KMS-11 (cell line): ENCODE measurements around the gene GJB5.

Experiments
- H2AFZ ChIP-seq: fragments of 200-600 bp; sonication (generic); 2 replicates; pipeline ENCODE4 v1.6.1; 2016; ENCODE audit warnings: antibody characterized with exemption, mixed run types, low read depth
- H3K27ac ChIP-seq: fragments of 200-600 bp; sonication (generic); 2 replicates; pipeline ENCODE4 v1.6.1; 2016; ENCODE audit warnings: mild to moderate bottlenecking, mixed run types
- H3K27me3 ChIP-seq: fragments of 200-600 bp; sonication (generic); 2 replicates; pipeline ENCODE4 v1.6.1; 2017; ENCODE audit warnings: mild to moderate bottlenecking, low read depth, mixed run types, moderate library complexity; ENCODE audit not compliant: insufficient read depth
- H3K36me3 ChIP-seq: fragments of 200-600 bp; sonication (generic); 2 replicates; pipeline ENCODE4 v1.6.1; 2017; ENCODE audit warnings: mild to moderate bottlenecking, mixed run types; ENCODE audit not compliant: insufficient read depth
- H3K4me1 ChIP-seq: fragments of 200-600 bp; sonication (generic); 2 replicates; pipeline ENCODE4 v1.6.1; 2016; ENCODE audit warnings: mild to moderate bottlenecking, low read depth, mixed run types; ENCODE audit not compliant: poor library complexity, severe bottlenecking
- H3K4me2 ChIP-seq: fragments of 200-600 bp; sonication (generic); 2 replicates; pipeline ENCODE4 v1.7.0; 2016; ENCODE audit warnings: mild to moderate bottlenecking, mixed run types
- H3K4me3 ChIP-seq: fragments of 200-600 bp; sonication (generic); IDR thresholded peaks from 2 replicates; pipeline ENCODE4 v1.6.1; 2017; ENCODE audit warnings: low read depth, low read length, mixed read lengths; ENCODE audit not compliant: insufficient read depth
- H3K79me2 ChIP-seq: fragments of 200-600 bp; sonication (generic); 2 replicates; pipeline ENCODE4 v1.6.1; 2016; ENCODE audit warnings: low read depth, mixed run types; ENCODE audit not compliant: insufficient read depth
- H3K9ac ChIP-seq: fragments of 200-600 bp; sonication (generic); 2 replicates; pipeline ENCODE4 v1.6.1; 2016; ENCODE audit warnings: mild to moderate bottlenecking, mixed run types
- H4K20me1 ChIP-seq: fragments of 200-600 bp; sonication (generic); 2 replicates; pipeline ENCODE4 v1.6.1; 2016; ENCODE audit warnings: mild to moderate bottlenecking, mixed run types; ENCODE audit not compliant: insufficient read depth
- CTCF ChIP-seq: fragments of 200-600 bp; sonication (generic); conservative IDR thresholded peaks from 2 replicates; pipeline ENCODE4 v1.6.1; 2017; ENCODE audit warnings: low read depth, mild to moderate bottlenecking, antibody characterized with exemption, low read length, moderate library complexity, mixed read lengths

The GJB5 gene

GRCh38 chr1:34757386-34757785 is 2.5 kb downstream of the GJB5 start:
- H3K9ac ChIP-seq, result no peak overlapping the region
- H3K79me2 ChIP-seq, result no peaks in the 10 kb centered on the region
- TF ChIP-seq CTCF, result no peak
- H3K4me2 ChIP-seq, result no peak overlapping the region
- H3K4me3 ChIP-seq, result no peak overlapping the region
- no peak overlapping the region for H3K27ac ChIP-seq
- H2AFZ ChIP-seq, result no peak overlapping the region
- H4K20me1 ChIP-seq, result no peaks in the 10 kb centered on the region
- no peaks in the 10 kb centered on the region for H3K36me3 ChIP-seq
- no peaks in the 10 kb centered on the region for H3K4me1 ChIP-seq
- H3K27me3 ChIP-seq, result no peaks in the 10 kb centered on the region

- no peak overlapping the region for H3K4me2 ChIP-seq
- H3K27ac ChIP-seq, result no peak overlapping the region
- TF ChIP-seq CTCF, result no peak
These were observed 3.9 kb downstream of the GJB5 start for GRCh38 chr1:34758751-34759150.

GRCh38 chr1:34759503-34760357 is 4.9 kb downstream of the GJB5 start, which contains the start of gene GJB4:
TSS of gene GJB4 (plus strand) at chr1:34759740. CDS start at chr1:34761255, 1,515 bp downstream.
- TF ChIP-seq CTCF, result no peak
- Histone ChIP-seq H3K79me2 (no peaks in the 10 kb centered on the region), H3K36me3 (no peaks in the 10 kb centered on the region), H3K4me3 (no peak within 1 kb of the TSS), H3K27me3 (no peaks in the 10 kb centered on the region; the same call in 1 of the 2 replicates), H3K9ac (no peak within 1 kb of the TSS), H3K4me1 (no peaks in the 10 kb centered on the region), H4K20me1 (no peaks in the 10 kb centered on the region), H3K4me2 (no peak within 1 kb of the TSS), H2AFZ (no peak within 1 kb of the TSS), H3K27ac (no peak within 1 kb of the TSS)

More at GRCh38 chr1:34758751-34759150, 3.9 kb downstream of the GJB5 start:
- H3K36me3 ChIP-seq, result no peaks in the 10 kb centered on the region
- H3K9ac ChIP-seq, result no peak overlapping the region
- no peaks in the 10 kb centered on the region; the same call in 1 of the 2 replicates for H3K27me3 ChIP-seq
- H2AFZ ChIP-seq, result no peak overlapping the region
- no peaks in the 10 kb centered on the region for H3K4me1 ChIP-seq
- H4K20me1 ChIP-seq, result no peaks in the 10 kb centered on the region
- no peaks in the 10 kb centered on the region for H3K79me2 ChIP-seq
- no peak overlapping the region for H3K4me3 ChIP-seq

GRCh38 chr1:34761176-34761761 is 6.4 kb downstream of the GJB5 start:
- Histone ChIP-seq H3K4me2 (no peak overlapping the region), H3K27ac (no peak overlapping the region), H3K4me1 (no peaks in the 10 kb centered on the region), H4K20me1 (no peaks in the 10 kb centered on the region), H3K27me3 (no peaks in the 10 kb centered on the region; the same call in 1 of the 2 replicates), H2AFZ (no peak overlapping the region), H3K36me3 (no peaks in the 10 kb centered on the region), H3K4me3 (no peak overlapping the region), H3K9ac (no peak overlapping the region), H3K79me2 (no peaks in the 10 kb centered on the region)
- TF ChIP-seq CTCF, result no peak
